PC-9 (cell line): ENCODE data around the gene SPATA6.

Experiments
- CTCF ChIP-seq: fragments of 200-600 bp; sonication (generic); conservative IDR thresholded peaks from 2 replicates; pipeline ENCODE4 v1.6.1; 2017; ENCODE audit warnings: mixed run types, antibody characterized with exemption, mild to moderate bottlenecking, moderate library complexity
- EZH2 ChIP-seq: fragments of 200-600 bp; sonication (generic); IDR thresholded peaks from 2 replicates; pipeline ENCODE4 v1.8.0; 2017; ENCODE audit warnings: antibody characterized with exemption, low read depth

- TF ChIP-seq CTCF (no peak), EZH2 (no peak)
Observed at GRCh38 chr1:48448932-48449331, 23.1 kb downstream of the SPATA6 start.
